Suprapubic skin (tissue), 4 donors: ENCODE measurements around the gene KBTBD2.
"Not testable (repeated sequence)": the region's sequence is repeated elsewhere in the genome, so short reads cannot be mapped to it uniquely, and the experiment has no call there.

Experiments
- CTCF ChIP-seq, 2 donors: fragments of 200-600 bp in 1 of 2; fragments of 450-650 bp in 1 of 2; sonication (generic) in 1 of 2; IDR thresholded peaks; one replicate each; pipeline ENCODE4 v1.5.1; 2016 to 2019; ENCODE audit warnings: antibody characterized with exemption in 2 of 2, mild to moderate bottlenecking in 1 of 2, moderate library complexity in 1 of 2
- EP300 ChIP-seq: sonication (generic); formaldehyde crosslinking; IDR thresholded peaks from one replicate; pipeline ENCODE4 v1.6.1; 2017; ENCODE audit warnings: antibody characterized with exemption
- POLR2A ChIP-seq, 2 donors: fragments of 450-650 bp; IDR thresholded peaks; one replicate each; pipeline ENCODE4 v1.6.1; 2017; ENCODE audit warnings: antibody characterized with exemption in 2 of 2, mild to moderate bottlenecking in 2 of 2, moderate library complexity in 2 of 2
- POLR2AphosphoS5 ChIP-seq, 3 donors: sonication (generic); formaldehyde crosslinking; IDR thresholded peaks; one replicate each; pipeline ENCODE4 v1.6.1; 2017; ENCODE audit warnings: antibody characterized with exemption in 3 of 3

GRCh38 chr7:32855837-32856775 is 35.5 kb downstream of the KBTBD2 start:
- not testable (repeated sequence) for TF ChIP-seq CTCF (IDR thresholded peaks at IDR 0.05); POLR2A (IDR thresholded peaks at IDR 0.05); EP300; POLR2AphosphoS5 (IDR thresholded peaks at IDR 0.05)
